GM23338 (cell line): ENCODE data around the gene SUSD2. TPM values are rescaled to one million over a fixed set of nuclear protein-coding genes. Genes with fewer than 3 reads are reported as not detected.

ENCODE experiments used
- ATAC-seq: fragments of 200-7000 bp; cut with Tn5 transposase; 3 replicates; pipeline ENCODE4 v1.9.1; 2020
- DNase-seq: peaks from one replicate; pipeline ENCODE4 v3.0.0-alpha.2; 2015; ENCODE audit warnings: low spot score
- H2AFZ ChIP-seq: fragments of 200-600 bp; sonication (generic); 2 replicates; pipeline ENCODE4 v1.8.0; 2016; ENCODE audit warnings: antibody characterized with exemption, mild to moderate bottlenecking, moderate library complexity
- H3F3A ChIP-seq: fragments of 200-600 bp; sonication (generic); replicated peaks from 2 replicates; pipeline ENCODE4 v1.8.0; 2017; ENCODE audit warnings: antibody characterized with exemption, mixed run types, low read depth
- H3K27ac ChIP-seq: fragments of 200-600 bp; sonication (generic); 2 replicates; pipeline ENCODE4 v1.6.1; 2016; ENCODE audit warnings: low read depth
- H3K27me3 ChIP-seq: fragments of 200-600 bp; sonication (generic); 2 replicates; pipeline ENCODE4 v1.8.0; 2016; ENCODE audit warnings: mild to moderate bottlenecking, mixed run types, moderate library complexity; ENCODE audit not compliant: insufficient read depth
- H3K36me3 ChIP-seq: fragments of 200-600 bp; sonication (generic); 2 replicates; pipeline ENCODE4 v1.8.0; 2016; ENCODE audit warnings: mild to moderate bottlenecking; ENCODE audit not compliant: insufficient read depth
- H3K4me1 ChIP-seq: fragments of 200-600 bp; sonication (generic); 2 replicates; pipeline ENCODE4 v1.8.0; 2016; ENCODE audit warnings: mild to moderate bottlenecking, moderate library complexity; ENCODE audit not compliant: insufficient read depth
- H3K4me2 ChIP-seq: fragments of 200-600 bp; sonication (generic); 2 replicates; pipeline ENCODE4 v1.7.1; 2017; ENCODE audit warnings: mixed run types
- H3K4me3 ChIP-seq: fragments of 200-600 bp; sonication (generic); 2 replicates; pipeline ENCODE4 v1.6.1; 2016; ENCODE audit warnings: mixed run types
- H3K79me2 ChIP-seq: fragments of 200-600 bp; sonication (generic); replicated peaks from 2 replicates; pipeline ENCODE4 v1.8.0; 2017; ENCODE audit warnings: mild to moderate bottlenecking; ENCODE audit not compliant: insufficient read depth
- H3K9me2 ChIP-seq: fragments of 200-600 bp; sonication (generic); 2 replicates; pipeline ENCODE4 v1.8.0; 2017; ENCODE audit not compliant: insufficient read depth
- H4K20me1 ChIP-seq: fragments of 200-600 bp; sonication (generic); replicated peaks from 2 replicates; pipeline ENCODE4 v1.8.0; 2017; ENCODE audit warnings: mild to moderate bottlenecking; ENCODE audit not compliant: insufficient read depth
- H3K27ac Mint-ChIP-seq: 2 replicates; pipeline ENCODE4 v1.8.0; 2020; ENCODE audit warnings: inconsistent platforms, mild to moderate bottlenecking, moderate library complexity, mixed read lengths
- H3K27me3 Mint-ChIP-seq: 3 replicates; pipeline ENCODE4 v1.8.0; 2022; ENCODE audit warnings: low read depth, mild to moderate bottlenecking, moderate library complexity, mixed read lengths, inconsistent platforms; ENCODE audit not compliant: insufficient read depth, poor library complexity
- H3K36me3 Mint-ChIP-seq: 3 replicates; pipeline ENCODE4 v1.8.0; 2021; ENCODE audit warnings: low read depth, mild to moderate bottlenecking, inconsistent platforms, moderate library complexity, mixed read lengths
- H3K4me1 Mint-ChIP-seq: 3 replicates; pipeline ENCODE4 v1.8.0; 2020; ENCODE audit warnings: mild to moderate bottlenecking, inconsistent platforms, mixed read lengths
- H3K4me3 Mint-ChIP-seq: 3 replicates; pipeline ENCODE4 v1.8.0; 2021; ENCODE audit warnings: moderate library complexity, mild to moderate bottlenecking, inconsistent platforms, mixed read lengths
- H3K9me3 Mint-ChIP-seq: 3 replicates; pipeline ENCODE4 v1.8.0; 2020; ENCODE audit warnings: moderate library complexity, mild to moderate bottlenecking, inconsistent platforms, mixed read lengths
- CREB1 ChIP-seq: fragments of 250-450 bp; sonication (Bioruptor Pico); IDR thresholded peaks from 2 replicates; pipeline ENCODE4 v1.5.0; 2020; ENCODE audit warnings: low read depth, mild to moderate bottlenecking, moderate library complexity
- ETS1 ChIP-seq: IDR thresholded peaks from 2 replicates; pipeline ENCODE4 v1.6.1; 2016; ENCODE audit warnings: antibody characterized with exemption
- EZH2 ChIP-seq: fragments of 200-600 bp; sonication (generic); IDR thresholded peaks from one replicate; pipeline ENCODE4 v1.8.0; 2017; ENCODE audit warnings: antibody characterized with exemption, mild to moderate bottlenecking, low read depth; ENCODE audit not compliant: unreplicated experiment
- EZH2phosphoT487 ChIP-seq: fragments of 200-600 bp; sonication (generic); IDR thresholded peaks from one replicate; pipeline ENCODE4 v1.8.1; 2018; ENCODE audit warnings: antibody characterized with exemption; ENCODE audit not compliant: unreplicated experiment
- JUNB ChIP-seq: IDR thresholded peaks from one replicate; pipeline ENCODE4 v1.6.1; 2016; ENCODE audit warnings: antibody characterized with exemption; ENCODE audit not compliant: unreplicated experiment
- NANOG ChIP-seq: IDR thresholded peaks from 2 replicates; pipeline ENCODE4 v1.6.1; 2016; ENCODE audit warnings: antibody characterized with exemption, borderline replicate concordance
- POLR2AphosphoS5 ChIP-seq: IDR thresholded peaks from 2 replicates; pipeline ENCODE4 v1.6.1; 2016; ENCODE audit warnings: antibody characterized with exemption, low read depth
- STAT1 ChIP-seq: IDR thresholded peaks from one replicate; pipeline ENCODE4 v1.6.1; 2016; ENCODE audit warnings: antibody characterized with exemption; ENCODE audit not compliant: unreplicated experiment
- ZNF114 ChIP-seq: fragments of 250-450 bp; sonication (Bioruptor Pico); IDR thresholded peaks from 2 replicates; pipeline ENCODE4 v1.5.0; 2020; ENCODE audit warnings: mild to moderate bottlenecking, moderate library complexity
- ZNF331 ChIP-seq: fragments of 250-450 bp; sonication (Bioruptor Pico); IDR thresholded peaks from 2 replicates; pipeline ENCODE4 v1.5.0; 2020; ENCODE audit warnings: low read depth, mild to moderate bottlenecking, moderate library complexity
- polyA plus RNA-seq: library from polyadenylated mRNA; unstranded; fragments of >200 nt; fragmentation: Nextera tagmentation; extraction: Ambion mirVana; gene quantifications from 2 replicates; pipeline ENCODE4 v1.2.1, GENCODE V29; 2016
- total RNA-seq: library from RNA; depleted of rRNA; stranded (reverse); fragments of >200 nt; shearing (Covaris generic); gene quantifications from 2 replicates; pipeline ENCODE4 v1.2.3, GENCODE V29; 2014
- TF ChIP-seq, protein P1 (sequence below), 2 experiments: fragments of 200-600 bp in 1 of 2; sonication (generic) in 1 of 2; conservative IDR thresholded peaks; 2 replicates each; pipeline versions ENCODE4 v1.5.1 to v1.6.1; 2016 to 2017; ENCODE audit warnings: antibody characterized with exemption in 2 of 2, low read depth in 2 of 2, mild to moderate bottlenecking in 2 of 2, moderate library complexity in 1 of 2
- TF ChIP-seq, protein P2 (sequence below): fragments of 250-450 bp; sonication (Bioruptor Pico); IDR thresholded peaks from 2 replicates; pipeline ENCODE4 v1.5.0; 2020; ENCODE audit warnings: mild to moderate bottlenecking, moderate library complexity

SUSD2 gene
- total and polyA plus RNA-seq, 2 experiments from 2014 or later = 0.74 to 2.1 TPM

DNA sequence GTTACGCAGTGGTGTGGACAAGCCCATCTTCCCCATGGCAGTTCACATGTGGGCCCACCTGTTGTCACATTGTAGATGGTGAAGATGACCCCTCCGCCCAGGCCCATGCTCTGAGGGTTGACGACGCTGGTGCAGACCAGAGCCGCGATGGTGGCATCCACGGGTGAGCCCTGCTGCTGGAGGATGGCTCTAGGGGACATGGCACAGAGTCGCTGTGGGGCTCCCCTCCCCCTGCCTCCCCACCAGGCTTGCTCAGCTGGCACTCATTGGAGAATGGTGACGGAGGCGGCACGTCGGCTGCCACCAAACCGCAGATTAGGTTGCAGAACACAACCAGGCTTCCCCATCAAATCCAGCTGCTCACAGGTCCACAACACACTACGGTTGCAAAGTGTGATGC, 52.5 kb downstream of the SUSD2 start (continued):
- TF ChIP-seq CREB1 (CRISPR knock-in tag) (no peak), ZNF114 (CRISPR knock-in tag) (no peak), EZH2phosphoT487 (no peak), JUNB (no peak), ZNF331 (no peak), NANOG (no peak)
- TF ChIP-seq, protein P1, sequence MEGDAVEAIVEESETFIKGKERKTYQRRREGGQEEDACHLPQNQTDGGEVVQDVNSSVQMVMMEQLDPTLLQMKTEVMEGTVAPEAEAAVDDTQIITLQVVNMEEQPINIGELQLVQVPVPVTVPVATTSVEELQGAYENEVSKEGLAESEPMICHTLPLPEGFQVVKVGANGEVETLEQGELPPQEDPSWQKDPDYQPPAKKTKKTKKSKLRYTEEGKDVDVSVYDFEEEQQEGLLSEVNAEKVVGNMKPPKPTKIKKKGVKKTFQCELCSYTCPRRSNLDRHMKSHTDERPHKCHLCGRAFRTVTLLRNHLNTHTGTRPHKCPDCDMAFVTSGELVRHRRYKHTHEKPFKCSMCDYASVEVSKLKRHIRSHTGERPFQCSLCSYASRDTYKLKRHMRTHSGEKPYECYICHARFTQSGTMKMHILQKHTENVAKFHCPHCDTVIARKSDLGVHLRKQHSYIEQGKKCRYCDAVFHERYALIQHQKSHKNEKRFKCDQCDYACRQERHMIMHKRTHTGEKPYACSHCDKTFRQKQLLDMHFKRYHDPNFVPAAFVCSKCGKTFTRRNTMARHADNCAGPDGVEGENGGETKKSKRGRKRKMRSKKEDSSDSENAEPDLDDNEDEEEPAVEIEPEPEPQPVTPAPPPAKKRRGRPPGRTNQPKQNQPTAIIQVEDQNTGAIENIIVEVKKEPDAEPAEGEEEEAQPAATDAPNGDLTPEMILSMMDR (conservative IDR thresholded peaks at IDR 0.05; ENCODE audit: low read depth in 2 of 2) = no peak

GRCh38 chr22:24235315-24235714, 54.0 kb downstream of the SUSD2 start:
- Mint-ChIP-seq H3K27ac (no peak overlapping the region), H3K36me3 (no peaks in the 10 kb centered on the region), H3K27me3 (peaks cover 11% of the 10 kb centered on the region), H3K4me3 (no peak overlapping the region), H3K4me1 (peaks cover 3% of the 10 kb centered on the region; the same call in 2 of the 3 replicates), H3K9me3 (no peaks in the 10 kb centered on the region)
- Histone ChIP-seq H3K79me2 (no peaks in the 10 kb centered on the region), H3K36me3 (no peaks in the 10 kb centered on the region), H3K4me2 (no peak overlapping the region), H3K4me1 (peaks cover 6% of the 10 kb centered on the region; the same call in 1 of the 2 replicates), H3K4me3 (no peak overlapping the region), H2AFZ (no peak overlapping the region), H4K20me1 (no peaks in the 10 kb centered on the region), H3K27me3 (no peaks in the 10 kb centered on the region), H3K9me2 (no peaks in the 10 kb centered on the region), H3K27ac (no peak overlapping the region), H3F3A (no peaks in the 10 kb centered on the region)
- DNase-seq = no peak
- ATAC-seq = no peak
- TF ChIP-seq, protein P1 (conservative IDR thresholded peaks at IDR 0.05; ENCODE audit: low read depth in 2 of 2) = no peak
- no peak for TF ChIP-seq ETS1
- no peak for TF ChIP-seq NANOG
- no peak for TF ChIP-seq ZNF114 (CRISPR knock-in tag)
- no peak for TF ChIP-seq JUNB
- no peak for TF ChIP-seq STAT1
- TF ChIP-seq CREB1 (CRISPR knock-in tag) = no peak
- TF ChIP-seq, protein P2, sequence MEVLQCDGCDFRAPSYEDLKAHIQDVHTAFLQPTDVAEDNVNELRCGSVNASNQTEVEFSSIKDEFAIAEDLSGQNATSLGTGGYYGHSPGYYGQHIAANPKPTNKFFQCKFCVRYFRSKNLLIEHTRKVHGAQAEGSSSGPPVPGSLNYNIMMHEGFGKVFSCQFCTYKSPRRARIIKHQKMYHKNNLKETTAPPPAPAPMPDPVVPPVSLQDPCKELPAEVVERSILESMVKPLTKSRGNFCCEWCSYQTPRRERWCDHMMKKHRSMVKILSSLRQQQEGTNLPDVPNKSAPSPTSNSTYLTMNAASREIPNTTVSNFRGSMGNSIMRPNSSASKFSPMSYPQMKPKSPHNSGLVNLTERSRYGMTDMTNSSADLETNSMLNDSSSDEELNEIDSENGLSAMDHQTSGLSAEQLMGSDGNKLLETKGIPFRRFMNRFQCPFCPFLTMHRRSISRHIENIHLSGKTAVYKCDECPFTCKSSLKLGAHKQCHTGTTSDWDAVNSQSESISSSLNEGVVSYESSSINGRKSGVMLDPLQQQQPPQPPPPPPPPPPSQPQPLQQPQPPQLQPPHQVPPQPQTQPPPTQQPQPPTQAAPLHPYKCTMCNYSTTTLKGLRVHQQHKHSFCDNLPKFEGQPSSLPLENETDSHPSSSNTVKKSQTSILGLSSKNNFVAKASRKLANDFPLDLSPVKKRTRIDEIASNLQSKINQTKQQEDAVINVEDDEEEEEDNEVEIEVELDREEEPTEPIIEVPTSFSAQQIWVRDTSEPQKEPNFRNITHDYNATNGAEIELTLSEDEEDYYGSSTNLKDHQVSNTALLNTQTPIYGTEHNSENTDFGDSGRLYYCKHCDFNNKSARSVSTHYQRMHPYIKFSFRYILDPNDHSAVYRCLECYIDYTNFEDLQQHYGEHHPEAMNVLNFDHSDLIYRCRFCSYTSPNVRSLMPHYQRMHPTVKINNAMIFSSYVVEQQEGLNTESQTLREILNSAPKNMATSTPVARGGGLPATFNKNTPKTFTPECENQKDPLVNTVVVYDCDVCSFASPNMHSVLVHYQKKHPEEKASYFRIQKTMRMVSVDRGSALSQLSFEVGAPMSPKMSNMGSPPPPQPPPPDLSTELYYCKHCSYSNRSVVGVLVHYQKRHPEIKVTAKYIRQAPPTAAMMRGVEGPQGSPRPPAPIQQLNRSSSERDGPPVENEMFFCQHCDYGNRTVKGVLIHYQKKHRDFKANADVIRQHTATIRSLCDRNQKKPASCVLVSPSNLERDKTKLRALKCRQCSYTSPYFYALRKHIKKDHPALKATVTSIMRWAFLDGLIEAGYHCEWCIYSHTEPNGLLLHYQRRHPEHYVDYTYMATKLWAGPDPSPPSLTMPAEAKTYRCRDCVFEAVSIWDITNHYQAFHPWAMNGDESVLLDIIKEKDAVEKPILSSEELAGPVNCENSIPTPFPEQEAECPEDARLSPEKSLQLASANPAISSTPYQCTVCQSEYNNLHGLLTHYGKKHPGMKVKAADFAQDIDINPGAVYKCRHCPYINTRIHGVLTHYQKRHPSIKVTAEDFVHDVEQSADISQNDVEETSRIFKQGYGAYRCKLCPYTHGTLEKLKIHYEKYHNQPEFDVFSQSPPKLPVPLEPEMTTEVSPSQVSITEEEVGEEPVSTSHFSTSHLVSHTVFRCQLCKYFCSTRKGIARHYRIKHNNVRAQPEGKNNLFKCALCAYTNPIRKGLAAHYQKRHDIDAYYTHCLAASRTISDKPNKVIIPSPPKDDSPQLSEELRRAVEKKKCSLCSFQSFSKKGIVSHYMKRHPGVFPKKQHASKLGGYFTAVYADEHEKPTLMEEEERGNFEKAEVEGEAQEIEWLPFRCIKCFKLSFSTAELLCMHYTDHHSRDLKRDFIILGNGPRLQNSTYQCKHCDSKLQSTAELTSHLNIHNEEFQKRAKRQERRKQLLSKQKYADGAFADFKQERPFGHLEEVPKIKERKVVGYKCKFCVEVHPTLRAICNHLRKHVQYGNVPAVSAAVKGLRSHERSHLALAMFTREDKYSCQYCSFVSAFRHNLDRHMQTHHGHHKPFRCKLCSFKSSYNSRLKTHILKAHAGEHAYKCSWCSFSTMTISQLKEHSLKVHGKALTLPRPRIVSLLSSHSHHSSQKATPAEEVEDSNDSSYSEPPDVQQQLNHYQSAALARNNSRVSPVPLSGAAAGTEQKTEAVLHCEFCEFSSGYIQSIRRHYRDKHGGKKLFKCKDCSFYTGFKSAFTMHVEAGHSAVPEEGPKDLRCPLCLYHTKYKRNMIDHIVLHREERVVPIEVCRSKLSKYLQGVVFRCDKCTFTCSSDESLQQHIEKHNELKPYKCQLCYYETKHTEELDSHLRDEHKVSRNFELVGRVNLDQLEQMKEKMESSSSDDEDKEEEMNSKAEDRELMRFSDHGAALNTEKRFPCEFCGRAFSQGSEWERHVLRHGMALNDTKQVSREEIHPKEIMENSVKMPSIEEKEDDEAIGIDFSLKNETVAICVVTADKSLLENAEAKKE (CRISPR knock-in tag) = no peak
- no peak for TF ChIP-seq EZH2
- no peak for TF ChIP-seq POLR2AphosphoS5
